Glomerular visceral epithelial cell (primary cell): ENCODE results near the gene CACNA1E.
"Not testable (repeated sequence)": the region's sequence is repeated elsewhere in the genome, so short reads cannot be mapped to it uniquely, and the experiment has no call there.

Experiments used
- DNase-seq: peaks from one replicate; pipeline ENCODE4 v3.0.0-alpha.2; 2016; ENCODE audit errors: extremely low spot score

The CACNA1E gene

GRCh38 chr1:181516706-181517105, 33.4 kb downstream of the CACNA1E start:
- no peak for DNase-seq

DNA sequence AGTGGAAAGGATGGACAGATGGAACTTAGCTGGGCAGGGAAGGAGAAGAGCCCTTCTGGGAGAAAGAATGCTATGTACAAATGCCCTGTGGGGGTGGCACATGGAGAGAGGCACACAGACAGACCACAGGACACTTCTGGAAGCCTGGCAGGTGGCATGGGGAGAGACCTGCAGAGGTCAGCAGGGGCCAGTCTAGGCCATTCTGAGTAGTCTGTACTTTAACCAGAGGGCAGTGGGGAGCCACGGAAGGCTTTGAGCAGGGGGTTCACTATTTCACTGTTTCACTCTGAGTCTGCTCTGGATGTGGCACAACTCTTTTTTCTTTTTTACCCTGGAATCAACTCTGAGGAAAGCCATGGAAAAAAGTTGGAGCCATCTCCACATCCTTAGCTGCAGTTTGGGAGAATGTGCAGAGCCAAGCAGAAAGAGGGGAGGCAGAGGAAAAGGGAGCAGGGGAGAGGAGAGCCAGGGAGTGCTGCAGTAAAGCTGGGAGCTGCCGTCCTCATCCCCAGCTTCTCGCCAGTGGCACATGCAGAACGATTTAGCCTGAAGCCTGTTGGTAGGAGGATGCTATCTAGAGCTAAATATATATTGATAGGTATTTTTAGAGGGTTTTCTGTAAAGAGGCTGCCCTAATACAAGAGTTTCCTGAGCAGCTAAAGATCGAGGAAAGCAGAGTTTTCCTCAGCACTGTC, 34.0 kb downstream of the CACNA1E start:
- no peak for DNase-seq

DNA sequence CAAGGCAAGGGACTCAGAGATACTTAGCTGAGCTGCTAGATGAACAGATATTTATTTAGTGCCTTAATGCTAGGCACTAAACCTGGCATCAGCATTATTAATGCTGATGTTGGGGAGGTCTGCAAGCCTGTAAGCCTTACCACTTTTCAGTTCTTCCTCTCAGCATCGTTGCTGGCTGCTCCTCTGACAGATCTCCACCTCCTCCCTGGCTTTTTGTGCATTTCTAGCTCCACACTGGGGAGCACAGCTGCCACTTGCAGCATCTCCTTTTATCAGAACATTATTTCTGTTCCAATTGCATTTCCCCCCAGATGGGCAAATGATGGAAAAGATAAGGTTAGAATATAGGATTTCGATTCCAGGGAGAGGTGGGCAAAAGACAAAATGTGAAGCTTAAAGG, 34.8 kb downstream of the CACNA1E start:
- DNase-seq: no peak

DNA sequence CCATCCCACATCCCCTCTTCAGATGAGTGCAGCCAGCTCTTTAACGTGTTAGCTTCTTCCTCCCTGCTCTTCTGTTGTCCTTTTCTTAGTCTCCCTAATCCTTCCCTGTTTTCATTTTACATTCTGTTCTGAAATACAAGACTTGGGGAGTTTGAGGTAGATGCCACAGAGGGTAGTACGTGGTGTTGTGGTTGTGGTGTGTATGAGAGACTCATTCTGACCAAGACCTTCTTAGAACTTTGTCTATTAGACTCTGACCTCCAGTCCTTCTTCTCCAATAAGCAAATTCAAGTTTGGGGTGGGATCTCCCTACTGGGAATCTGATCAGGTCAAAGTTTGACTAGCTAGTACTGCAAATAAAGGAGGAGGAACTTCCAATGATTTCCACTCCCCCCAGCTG, 39.5 kb downstream of the CACNA1E start:
- DNase-seq: no peak

GRCh38 chr1:181525104-181525721, 41.9 kb downstream of the CACNA1E start:
- no peak for DNase-seq

DNA sequence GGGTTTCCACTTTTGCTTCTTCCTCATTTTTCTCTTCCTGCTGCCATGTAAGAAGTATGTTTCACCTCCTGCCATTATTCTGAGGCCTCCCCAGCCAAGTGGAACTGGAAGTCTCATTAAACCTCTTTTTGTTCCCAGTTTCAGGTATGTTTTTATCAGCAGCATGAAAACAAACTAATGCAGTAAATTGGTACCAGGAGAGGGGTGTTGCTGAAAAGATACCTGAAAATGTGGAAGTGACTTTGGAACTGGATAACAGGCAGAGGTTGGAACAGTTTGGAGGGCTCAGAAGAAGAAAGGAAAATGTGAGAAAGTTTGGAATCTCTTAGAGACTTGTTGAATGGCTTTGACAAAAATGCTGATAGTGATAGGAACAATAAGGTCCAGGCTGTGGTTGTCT, 44.9 kb downstream of the CACNA1E start:
- DNase-seq: not testable (repeated sequence)

- DNase-seq: no peak
These were observed 48.1 kb downstream of the CACNA1E start for GRCh38 chr1:181531441-181531840.

DNA sequence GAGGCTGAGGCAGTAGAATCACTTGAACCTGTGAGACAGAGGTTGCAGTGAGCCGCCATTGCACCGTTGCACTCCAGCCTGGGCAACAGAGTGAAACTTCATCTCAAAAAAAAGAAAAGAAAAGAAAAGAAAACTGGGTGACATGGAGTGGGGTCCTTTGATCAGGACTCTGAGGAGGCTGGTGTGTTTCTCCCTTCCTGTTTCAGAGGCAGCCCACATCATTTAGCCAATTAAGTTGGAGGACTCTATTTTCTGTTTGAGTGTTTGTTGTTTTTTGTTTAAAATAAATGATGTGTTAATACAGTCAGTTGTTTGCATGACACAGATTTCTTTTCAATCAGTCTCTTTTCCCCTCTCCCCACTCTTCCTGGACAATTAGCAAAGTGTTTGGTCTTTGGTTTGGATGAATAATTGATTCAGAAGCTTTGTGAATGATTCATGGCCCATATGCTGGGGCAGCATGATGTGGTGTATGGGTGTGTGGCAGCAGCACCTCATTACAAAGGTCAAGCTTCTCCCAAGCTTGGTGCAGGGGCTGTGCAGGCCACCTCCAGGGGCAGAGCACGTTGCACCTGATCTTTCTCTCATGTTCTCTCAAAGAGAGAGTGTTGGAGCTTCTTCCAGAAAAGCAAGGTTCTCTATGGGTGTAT, 48.8 kb downstream of the CACNA1E start:
- DNase-seq: no peak

GRCh38 chr1:181538836-181539235, 55.5 kb downstream of the CACNA1E start:
- DNase-seq: no peak

- DNase-seq: no peak
These were observed 58.1 kb downstream of the CACNA1E start for GRCh38 chr1:181541458-181541857.

GRCh38 chr1:181541947-181542346, 58.6 kb downstream of the CACNA1E start:
- DNase-seq: no peak

DNA sequence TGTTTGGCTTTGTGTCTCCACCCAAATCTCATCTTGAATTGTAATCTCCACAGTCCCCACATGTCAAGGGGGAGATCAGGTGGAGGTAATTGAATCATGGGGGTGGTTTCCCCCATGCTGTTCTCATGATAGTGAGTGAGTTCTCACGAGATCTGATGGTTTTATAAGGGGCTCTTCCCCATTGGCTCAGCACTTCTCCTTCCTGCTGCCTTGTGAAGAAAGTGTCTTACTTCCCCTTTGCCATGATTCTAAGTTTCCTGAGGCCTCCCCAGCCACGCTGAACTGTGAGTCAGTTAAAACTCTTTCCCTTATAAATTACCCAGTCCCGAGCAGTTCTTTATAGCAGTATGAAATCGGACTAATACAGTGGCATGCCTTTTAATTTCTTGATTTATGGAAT, 59.1 kb downstream of the CACNA1E start:
- not testable (repeated sequence) for DNase-seq

- no peak for DNase-seq
These were observed 62.1 kb downstream of the CACNA1E start for GRCh38 chr1:181545395-181545794.

DNA sequence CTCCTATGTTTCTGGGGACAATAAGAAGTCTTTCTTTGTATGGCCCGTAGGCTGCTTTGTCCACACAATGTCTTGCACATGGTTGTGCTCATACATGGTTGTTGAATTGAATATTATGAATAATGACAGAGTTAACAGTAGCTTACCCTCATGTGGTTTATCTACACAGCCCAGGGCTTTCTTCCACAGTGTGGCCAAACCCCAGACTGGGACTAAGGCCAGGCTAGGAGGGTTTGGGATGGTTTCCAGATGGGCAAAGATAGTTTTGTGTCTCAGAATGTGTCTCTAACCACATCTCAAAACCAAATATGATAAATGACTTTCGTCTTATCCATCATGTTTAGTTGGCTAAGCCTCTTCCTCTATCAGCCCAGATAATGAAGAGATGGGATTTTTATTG, 65.2 kb downstream of the CACNA1E start:
- DNase-seq: no peak

DNA sequence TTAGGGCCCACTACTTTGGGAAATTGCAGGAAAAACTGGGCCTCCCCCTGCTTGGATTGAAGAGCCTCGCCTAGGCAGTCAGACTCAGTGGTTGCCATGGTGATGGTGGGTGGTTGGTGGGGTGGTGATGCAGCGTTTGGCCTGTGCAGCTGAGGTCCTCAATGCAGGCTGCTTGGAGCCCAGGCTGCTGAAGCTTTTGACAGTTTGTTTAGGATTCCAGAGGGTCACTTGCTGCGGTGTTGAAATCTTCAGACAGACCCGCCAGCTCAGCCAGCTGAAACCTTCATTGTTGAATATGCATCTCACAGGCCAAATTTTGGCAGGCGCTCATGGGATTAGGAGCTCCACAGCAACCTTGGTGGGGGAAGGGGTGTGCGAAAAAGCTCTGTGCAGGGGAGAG, 67.9 kb downstream of the CACNA1E start:
- no peak for DNase-seq

DNA sequence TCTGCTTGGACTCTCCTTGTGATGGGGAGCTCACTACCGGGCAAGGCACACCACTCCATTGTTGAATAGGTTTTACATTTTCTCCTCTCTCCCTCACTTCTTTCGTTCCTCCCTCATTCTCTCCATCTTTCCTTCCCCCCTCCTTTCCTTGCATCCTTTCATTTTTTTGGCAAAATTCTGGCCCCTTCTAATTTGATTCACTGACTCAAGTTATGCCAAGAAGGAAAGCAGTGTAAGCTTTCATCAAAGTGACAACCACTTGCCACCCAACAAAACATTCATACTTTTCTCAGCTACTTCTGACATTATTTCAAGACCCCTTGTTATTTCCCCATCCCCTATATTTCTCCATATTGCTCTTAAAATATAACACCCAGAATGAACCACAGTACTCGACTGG, 68.4 kb downstream of the CACNA1E start:
- DNase-seq: no peak

DNA sequence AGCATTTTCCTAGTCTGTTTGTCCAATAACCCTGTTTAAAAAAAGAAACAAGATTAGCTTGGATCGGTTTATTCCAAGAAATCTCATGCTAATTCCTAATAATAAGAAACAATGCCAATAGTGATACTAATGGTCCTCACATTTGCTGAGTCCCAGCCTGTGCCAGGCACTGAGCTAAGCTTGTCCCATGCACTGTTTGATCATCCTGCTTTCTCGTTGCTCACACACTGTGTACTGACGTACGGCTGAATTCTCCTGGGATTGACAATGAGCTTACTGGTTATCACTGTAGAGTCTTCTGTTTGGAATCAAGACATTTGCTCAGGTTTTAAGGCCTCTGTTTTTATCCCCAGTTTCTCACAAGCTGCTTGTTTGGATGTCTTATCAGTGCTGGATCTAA, 71.1 kb downstream of the CACNA1E start:
- no peak for DNase-seq

DNA sequence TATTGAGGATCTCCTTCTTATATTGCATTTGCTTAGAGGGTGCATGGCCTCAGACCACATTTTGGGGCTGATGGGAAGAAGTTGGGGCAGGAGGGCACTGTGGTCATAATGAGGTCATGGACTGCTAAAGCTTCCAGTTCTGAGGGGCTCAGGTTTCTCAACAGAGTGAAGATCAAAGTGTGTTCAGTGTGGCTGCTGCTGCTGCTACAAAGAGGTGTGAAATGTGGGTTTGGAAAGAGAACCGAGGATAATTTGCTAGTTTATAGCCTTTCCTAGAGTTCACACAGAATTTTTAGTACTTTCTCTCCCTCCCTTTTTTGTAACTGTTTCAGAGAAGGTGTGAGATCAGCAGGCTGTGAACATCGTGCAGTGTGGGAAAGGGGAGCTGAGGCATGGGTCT, 73.3 kb downstream of the CACNA1E start:
- DNase-seq: no peak

- no peak for DNase-seq
These were observed 74.0 kb downstream of the CACNA1E start for GRCh38 chr1:181557313-181557712.

DNA sequence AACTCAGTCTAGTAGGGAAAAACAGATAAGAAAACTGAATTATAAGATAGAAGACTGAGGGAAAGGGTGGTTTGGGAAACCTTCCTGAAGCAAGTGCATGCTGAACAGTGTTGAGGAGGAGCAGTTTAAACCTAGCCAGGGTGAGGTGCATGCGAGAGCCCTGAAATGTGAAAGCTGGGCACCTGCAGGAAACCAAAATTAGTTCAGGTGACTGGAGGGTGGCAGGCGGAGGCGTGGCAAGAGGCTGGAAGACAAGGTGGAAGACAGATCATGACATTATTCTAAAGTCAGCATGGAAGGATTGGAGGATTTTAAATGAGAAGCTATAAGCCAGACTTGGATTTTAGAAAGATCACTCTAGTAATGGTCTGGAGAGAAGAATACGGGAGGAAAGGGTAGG, 75.1 kb downstream of the CACNA1E start:
- no peak for DNase-seq

DNA sequence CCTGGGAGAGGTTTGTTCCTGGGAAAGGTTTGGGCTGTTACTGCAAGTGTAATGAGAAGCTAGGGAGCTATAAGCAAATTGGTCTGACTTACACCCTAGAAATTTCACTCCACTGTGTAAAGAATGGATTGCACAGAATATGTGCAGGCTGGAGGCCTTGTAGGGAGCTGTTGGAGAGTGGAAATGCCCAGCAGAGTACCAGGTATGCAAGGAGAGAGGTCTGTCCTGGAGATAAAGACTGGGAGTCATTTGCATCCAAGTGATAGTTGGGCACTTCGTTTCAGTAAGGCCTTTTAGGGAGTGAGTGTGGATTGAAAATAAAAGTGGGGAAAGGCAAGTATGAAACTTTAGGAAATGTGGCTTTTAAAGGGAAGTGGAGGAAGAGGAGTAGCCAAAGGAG, 75.8 kb downstream of the CACNA1E start:
- DNase-seq: no peak

DNA sequence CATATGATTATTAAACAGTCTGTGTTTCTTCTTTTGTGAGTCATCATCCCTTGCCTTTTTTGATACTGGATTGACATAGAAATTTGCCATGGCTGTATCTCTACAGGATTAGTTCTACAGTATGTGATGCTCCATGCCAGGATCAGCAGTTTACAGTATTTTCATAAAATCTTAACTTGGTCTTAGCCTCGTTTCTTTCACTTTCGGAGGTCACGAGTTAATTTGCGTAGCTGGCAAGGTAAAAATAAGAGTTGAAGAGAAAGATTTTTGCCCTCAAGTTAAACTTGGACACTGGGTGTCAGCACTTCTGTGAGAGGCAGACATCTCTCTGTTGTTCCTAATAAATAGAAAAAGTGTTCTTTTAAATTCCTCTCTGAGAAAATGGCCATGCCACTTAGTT, 79.1 kb downstream of the CACNA1E start:
- DNase-seq: no peak

GRCh38 chr1:181568736-181569135, 85.4 kb downstream of the CACNA1E start:
- no peak for DNase-seq
